DOHH2 (cell line): ENCODE measurements around the gene APLNR.

Source experiments
- CTCF ChIP-seq: fragments of 200-600 bp; sonication (generic); IDR thresholded peaks from one replicate; pipeline ENCODE4 v1.5.1; 2014; ENCODE audit warnings: antibody characterized with exemption, mild to moderate bottlenecking, low read depth, low read length; ENCODE audit not compliant: poor library complexity, severe bottlenecking
- EZH2phosphoT487 ChIP-seq: fragments of 200-600 bp; sonication (generic); IDR thresholded peaks from 2 replicates; pipeline ENCODE4 v1.6.1; 2017; ENCODE audit warnings: borderline replicate concordance, mild to moderate bottlenecking, antibody characterized with exemption, low read length, moderate library complexity, mixed read lengths

- no peak for TF ChIP-seq CTCF
- no peak for TF ChIP-seq EZH2phosphoT487
Measured at GRCh38 chr11:57251037-57251436, 14.0 kb upstream of the APLNR start.
